ENCODE data around the gene GMCL2.
"Not testable (repeated sequence)": the region's sequence is repeated elsewhere in the genome, so short reads cannot be mapped to it uniquely, and the experiment has no call there.

Gene GMCL2

GRCh38 chr5:178203670-178204181 is 16.6 kb upstream of the GMCL2 start:
- Histone ChIP-seq H3K36me3 (ENCODE audit: insufficient read depth, low read length) (peaks cover 30% of the 10 kb centered on the region), H3K9ac (ENCODE audit: low read length) (no peak overlapping the region), H3K4me1 (ENCODE audit: insufficient read depth, low read length) (peaks cover 22% of the 10 kb centered on the region), H3K27ac (ENCODE audit: low read depth, low read length) (peak overlapping the region; percentile 88), H3K27me3 (ENCODE audit: control insufficient read depth in 1 of 2, insufficient read depth in 2 of 2, low read length in 2 of 2) (no peaks in the 10 kb centered on the region), H3K9me3 (ENCODE audit: low read length) (no peaks in the 10 kb centered on the region), H3K4me3 (ENCODE audit: low read depth in 1 of 2, low read length in 2 of 2) (peak overlapping the region; percentile 87 to 92)

GRCh38 chr5:178202541-178202940 is 15.4 kb upstream of the GMCL2 start:
- Histone ChIP-seq H3K4me3 (ENCODE audit: low read depth in 1 of 2, low read length in 2 of 2) (no peak overlapping the region), H3K27me3 (ENCODE audit: control insufficient read depth in 1 of 2, insufficient read depth in 2 of 2, low read length in 2 of 2) (no peaks in the 10 kb centered on the region), H3K36me3 (ENCODE audit: insufficient read depth, low read length) (peaks cover 18% of the 10 kb centered on the region), H3K9ac (ENCODE audit: low read length) (no peak overlapping the region), H3K27ac (ENCODE audit: low read depth, low read length) (no peak overlapping the region), H3K4me1 (ENCODE audit: insufficient read depth, low read length) (peaks cover 22% of the 10 kb centered on the region), H3K9me3 (ENCODE audit: low read length) (no peaks in the 10 kb centered on the region)

- Histone ChIP-seq H3K4me1 (ENCODE audit: insufficient read depth, low read length) (peaks cover 15% of the 10 kb centered on the region), H3K9ac (ENCODE audit: low read length) (no peak overlapping the region), H3K27ac (ENCODE audit: low read depth, low read length) (no peak overlapping the region), H3K27me3 (ENCODE audit: control insufficient read depth in 1 of 2, insufficient read depth in 2 of 2, low read length in 2 of 2) (no peaks in the 10 kb centered on the region), H3K9me3 (ENCODE audit: low read length) (no peaks in the 10 kb centered on the region), H3K4me3 (ENCODE audit: low read depth in 1 of 2, low read length in 2 of 2) (no peak overlapping the region), H3K36me3 (ENCODE audit: insufficient read depth, low read length) (peaks cover 12% of the 10 kb centered on the region)
Measured at GRCh38 chr5:178201927-178202235, 14.7 kb upstream of the GMCL2 start.

- H3K9me3 ChIP-seq (ENCODE audit: low read length), result no peaks in the 10 kb centered on the region
- H3K36me3 ChIP-seq (ENCODE audit: insufficient read depth, low read length), result peaks cover 6% of the 10 kb centered on the region
- H3K27ac ChIP-seq (ENCODE audit: low read depth, low read length), result no peak overlapping the region
- peaks cover 10% of the 10 kb centered on the region for H3K4me1 ChIP-seq (ENCODE audit: insufficient read depth, low read length)
- no peaks in the 10 kb centered on the region for H3K27me3 ChIP-seq (ENCODE audit: control insufficient read depth in 1 of 2, insufficient read depth in 2 of 2, low read length in 2 of 2)
- no peak overlapping the region for H3K9ac ChIP-seq (ENCODE audit: low read length)
- no peak overlapping the region for H3K4me3 ChIP-seq (ENCODE audit: low read depth in 1 of 2, low read length in 2 of 2)
Measured at GRCh38 chr5:178201221-178201926, 14.2 kb upstream of the GMCL2 start.

GRCh38 chr5:178199581-178200434 is 12.6 kb upstream of the GMCL2 start:
- H3K9me3 ChIP-seq (ENCODE audit: low read length), result no peaks in the 10 kb centered on the region
- no peaks in the 10 kb centered on the region for H3K36me3 ChIP-seq (ENCODE audit: insufficient read depth, low read length)
- no peak overlapping the region for H3K9ac ChIP-seq (ENCODE audit: low read length)
- no peak overlapping the region for H3K4me3 ChIP-seq (ENCODE audit: low read depth in 1 of 2, low read length in 2 of 2)
- no peak overlapping the region for H3K27ac ChIP-seq (ENCODE audit: low read depth, low read length)
- H3K27me3 ChIP-seq (ENCODE audit: control insufficient read depth in 1 of 2, insufficient read depth in 2 of 2, low read length in 2 of 2), result no peaks in the 10 kb centered on the region
- H3K4me1 ChIP-seq (ENCODE audit: insufficient read depth, low read length), result no peaks in the 10 kb centered on the region

- Histone ChIP-seq H3K4me3 (ENCODE audit: low read depth in 1 of 2, low read length in 2 of 2) (no peak overlapping the region), H3K27me3 (ENCODE audit: control insufficient read depth in 1 of 2, insufficient read depth in 2 of 2, low read length in 2 of 2) (no peaks in the 10 kb centered on the region), H3K36me3 (ENCODE audit: insufficient read depth, low read length) (no peaks in the 10 kb centered on the region), H3K9ac (ENCODE audit: low read length) (no peak overlapping the region), H3K9me3 (ENCODE audit: low read length) (no peaks in the 10 kb centered on the region), H3K27ac (ENCODE audit: low read depth, low read length) (no peak overlapping the region), H3K4me1 (ENCODE audit: insufficient read depth, low read length) (no peaks in the 10 kb centered on the region)
Measured at GRCh38 chr5:178198706-178199105, 11.5 kb upstream of the GMCL2 start.

- H3K27me3 ChIP-seq (ENCODE audit: control insufficient read depth in 1 of 2, insufficient read depth in 2 of 2, low read length in 2 of 2); H3K9me3 ChIP-seq (ENCODE audit: low read length); H3K9ac ChIP-seq (ENCODE audit: low read length); H3K27ac ChIP-seq (ENCODE audit: low read depth, low read length); H3K4me1 ChIP-seq (ENCODE audit: insufficient read depth, low read length); H3K36me3 ChIP-seq (ENCODE audit: insufficient read depth, low read length); H3K4me3 ChIP-seq (ENCODE audit: low read depth in 1 of 2, low read length in 2 of 2): not testable (repeated sequence)
Measured at GRCh38 chr5:178198151-178198550, 11.0 kb upstream of the GMCL2 start.

GRCh38 chr5:178196986-178197385 is 9.8 kb upstream of the GMCL2 start:
- no peaks in the 10 kb centered on the region for H3K4me1 ChIP-seq (ENCODE audit: insufficient read depth, low read length)
- no peaks in the 10 kb centered on the region for H3K9me3 ChIP-seq (ENCODE audit: low read length)
- H3K36me3 ChIP-seq (ENCODE audit: insufficient read depth, low read length), result no peaks in the 10 kb centered on the region
- no peak overlapping the region for H3K9ac ChIP-seq (ENCODE audit: low read length)
- H3K27me3 ChIP-seq (ENCODE audit: control insufficient read depth in 1 of 2, insufficient read depth in 2 of 2, low read length in 2 of 2), result no peaks in the 10 kb centered on the region
- no peak overlapping the region for H3K27ac ChIP-seq (ENCODE audit: low read depth, low read length)
- H3K4me3 ChIP-seq (ENCODE audit: low read depth in 1 of 2, low read length in 2 of 2), result no peak overlapping the region

- H3K27ac ChIP-seq (ENCODE audit: low read depth, low read length), result no peak overlapping the region
- no peaks in the 10 kb centered on the region for H3K27me3 ChIP-seq (ENCODE audit: control insufficient read depth in 1 of 2, insufficient read depth in 2 of 2, low read length in 2 of 2)
- H3K4me3 ChIP-seq (ENCODE audit: low read depth in 1 of 2, low read length in 2 of 2), result no peak overlapping the region
- no peaks in the 10 kb centered on the region for H3K36me3 ChIP-seq (ENCODE audit: insufficient read depth, low read length)
- H3K9me3 ChIP-seq (ENCODE audit: low read length), result no peaks in the 10 kb centered on the region
- no peaks in the 10 kb centered on the region for H3K4me1 ChIP-seq (ENCODE audit: insufficient read depth, low read length)
- H3K9ac ChIP-seq (ENCODE audit: low read length), result no peak overlapping the region
Measured at GRCh38 chr5:178196281-178196812, 9.2 kb upstream of the GMCL2 start.

GRCh38 chr5:178194026-178194425 is 6.9 kb upstream of the GMCL2 start:
- Histone ChIP-seq H3K4me3 (ENCODE audit: low read depth in 1 of 2, low read length in 2 of 2) (no peak overlapping the region), H3K36me3 (ENCODE audit: insufficient read depth, low read length) (no peaks in the 10 kb centered on the region), H3K27me3 (ENCODE audit: control insufficient read depth in 1 of 2, insufficient read depth in 2 of 2, low read length in 2 of 2) (no peaks in the 10 kb centered on the region), H3K27ac (ENCODE audit: low read depth, low read length) (no peak overlapping the region), H3K9ac (ENCODE audit: low read length) (no peak overlapping the region), H3K9me3 (ENCODE audit: low read length) (no peaks in the 10 kb centered on the region), H3K4me1 (ENCODE audit: insufficient read depth, low read length) (no peaks in the 10 kb centered on the region)

GRCh38 chr5:178193251-178193809 is 6.2 kb upstream of the GMCL2 start:
- Histone ChIP-seq H3K9ac (ENCODE audit: low read length) (no peak overlapping the region), H3K27me3 (ENCODE audit: control insufficient read depth in 1 of 2, insufficient read depth in 2 of 2, low read length in 2 of 2) (peaks cover 0 to 5% of the 10 kb centered on the region in 2 donors), H3K4me1 (ENCODE audit: insufficient read depth, low read length) (no peaks in the 10 kb centered on the region), H3K4me3 (ENCODE audit: low read depth in 1 of 2, low read length in 2 of 2) (no peak overlapping the region), H3K9me3 (ENCODE audit: low read length) (no peaks in the 10 kb centered on the region), H3K36me3 (ENCODE audit: insufficient read depth, low read length) (no peaks in the 10 kb centered on the region), H3K27ac (ENCODE audit: low read depth, low read length) (no peak overlapping the region)

All from muscle layer of colon (tissue), 2 donors.